Measurements from ENCODE around the gene ZNF436. TPM values are rescaled to one million over a fixed set of nuclear protein-coding genes. Genes with fewer than 3 reads are reported as not detected.
A peak's percentile ranks its signal among the peaks of the same experiment; 100 is the strongest.

Gene ZNF436
- total and polyA plus RNA-seq, 9 of the 15 experiments (the other 6 are each of a cell fraction or from before 2014, with no cell fraction given), result 2.1 to 11.3 (median 6.8) TPM

GRCh38 chr1:23403735-23404486 is 34.3 kb upstream of the ZNF436 start (continued):
- no peak for TF ChIP-seq MEF2A (IDR thresholded peaks at IDR 0.05; ENCODE audit: control insufficient read depth, low read depth, low read length)
- no peak for TF ChIP-seq ZBTB8A (IDR thresholded peaks at IDR 0.05; ENCODE audit: partially characterized antibody)
- no peak for TF ChIP-seq ZBTB5 (IDR thresholded peaks at IDR 0.05)
- TF ChIP-seq, protein P1, sequence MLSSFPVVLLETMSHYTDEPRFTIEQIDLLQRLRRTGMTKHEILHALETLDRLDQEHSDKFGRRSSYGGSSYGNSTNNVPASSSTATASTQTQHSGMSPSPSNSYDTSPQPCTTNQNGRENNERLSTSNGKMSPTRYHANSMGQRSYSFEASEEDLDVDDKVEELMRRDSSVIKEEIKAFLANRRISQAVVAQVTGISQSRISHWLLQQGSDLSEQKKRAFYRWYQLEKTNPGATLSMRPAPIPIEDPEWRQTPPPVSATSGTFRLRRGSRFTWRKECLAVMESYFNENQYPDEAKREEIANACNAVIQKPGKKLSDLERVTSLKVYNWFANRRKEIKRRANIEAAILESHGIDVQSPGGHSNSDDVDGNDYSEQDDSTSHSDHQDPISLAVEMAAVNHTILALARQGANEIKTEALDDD (IDR thresholded peaks at IDR 0.05), result no peak; the same call in 1 of the 2 replicates
- no peak for TF ChIP-seq MCM2 (IDR thresholded peaks at IDR 0.05; ENCODE audit: low read depth)
- peak; percentile 59; the same call in 1 of the 2 replicates for TF ChIP-seq TEAD4 (IDR thresholded peaks at IDR 0.05; ENCODE audit: low read length)
- no peak for TF ChIP-seq TEAD4 (CRISPR knock-in tag; IDR thresholded peaks at IDR 0.05; ENCODE audit: borderline replicate concordance)
- no peak for TF ChIP-seq ARHGAP35 (IDR thresholded peaks at IDR 0.05; ENCODE audit: partially characterized antibody)
- 0 out of 2 replicates have a peak, but pooled peaks have one; percentile 16 for TF ChIP-seq RNF2 (IDR thresholded peaks at IDR 0.05)
- no peak for TF ChIP-seq RAD51 (IDR thresholded peaks at IDR 0.05; ENCODE audit: borderline replicate concordance, low read depth)
- TF ChIP-seq, protein P2, sequence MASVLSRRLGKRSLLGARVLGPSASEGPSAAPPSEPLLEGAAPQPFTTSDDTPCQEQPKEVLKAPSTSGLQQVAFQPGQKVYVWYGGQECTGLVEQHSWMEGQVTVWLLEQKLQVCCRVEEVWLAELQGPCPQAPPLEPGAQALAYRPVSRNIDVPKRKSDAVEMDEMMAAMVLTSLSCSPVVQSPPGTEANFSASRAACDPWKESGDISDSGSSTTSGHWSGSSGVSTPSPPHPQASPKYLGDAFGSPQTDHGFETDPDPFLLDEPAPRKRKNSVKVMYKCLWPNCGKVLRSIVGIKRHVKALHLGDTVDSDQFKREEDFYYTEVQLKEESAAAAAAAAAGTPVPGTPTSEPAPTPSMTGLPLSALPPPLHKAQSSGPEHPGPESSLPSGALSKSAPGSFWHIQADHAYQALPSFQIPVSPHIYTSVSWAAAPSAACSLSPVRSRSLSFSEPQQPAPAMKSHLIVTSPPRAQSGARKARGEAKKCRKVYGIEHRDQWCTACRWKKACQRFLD (CRISPR knock-in tag; IDR thresholded peaks at IDR 0.05), result no peak
- no peak for TF ChIP-seq SUPT5H (IDR thresholded peaks at IDR 0.05)
- no peak for TF ChIP-seq TSC22D4 (tag; IDR thresholded peaks at IDR 0.05)
- TF ChIP-seq ZNF165 (CRISPR knock-in tag; IDR thresholded peaks at IDR 0.05; ENCODE audit: borderline replicate concordance), result no peak
- TF ChIP-seq ZBTB33 (CRISPR knock-in tag; IDR thresholded peaks at IDR 0.05), result peak; percentile 11; the same call in 1 of the 2 replicates
- no peak for TF ChIP-seq ILK (tag; IDR thresholded peaks at IDR 0.05; ENCODE audit: borderline replicate concordance, low read depth)
- no peak for TF ChIP-seq LCOR (CRISPR knock-in tag; IDR thresholded peaks at IDR 0.05)
- TF ChIP-seq RFX1 (IDR thresholded peaks at IDR 0.05), result no peak
- no peak for TF ChIP-seq SIRT6 (IDR thresholded peaks at IDR 0.05; ENCODE audit: low read depth, low read length)
- no peak for TF ChIP-seq THRAP3 (IDR thresholded peaks at IDR 0.05; ENCODE audit: borderline replicate concordance)
